NT2/D1 (cell line): ENCODE data around the gene IMPA2.

ENCODE experiments used
- DNase-seq: peaks from one replicate; pipeline ENCODE4 v3.0.0-alpha.2; 2011; ENCODE audit warnings: low read depth, low spot score
- H3K27me3 ChIP-seq: 2 replicates; pipeline ENCODE4 v1.6.0; 2011; ENCODE audit warnings: mild to moderate bottlenecking; ENCODE audit not compliant: insufficient read length, insufficient read depth
- H3K36me3 ChIP-seq: 2 replicates; pipeline ENCODE4 v1.6.1; 2011; ENCODE audit warnings: mild to moderate bottlenecking, low read length, mixed read lengths; ENCODE audit not compliant: insufficient read depth, insufficient read length
- H3K4me1 ChIP-seq: 2 replicates; pipeline ENCODE4 v1.5.1; 2011; ENCODE audit not compliant: insufficient read depth, insufficient read length
- H3K4me3 ChIP-seq: 2 replicates; pipeline ENCODE4 v1.5.1; 2011; ENCODE audit warnings: low read depth; ENCODE audit not compliant: insufficient read length
- H3K9ac ChIP-seq: 2 replicates; pipeline ENCODE4 v1.6.0; 2011; ENCODE audit warnings: low read depth; ENCODE audit not compliant: insufficient read length
- H3K9me3 ChIP-seq: 2 replicates; pipeline ENCODE4 v1.5.1; 2011; ENCODE audit warnings: mild to moderate bottlenecking, low read length; ENCODE audit not compliant: insufficient read depth
- SUZ12 ChIP-seq: IDR thresholded peaks from 2 replicates; pipeline ENCODE4 v1.6.1; 2011; ENCODE audit not compliant: insufficient read length, insufficient read depth; ENCODE audit errors: extremely low read depth
- YY1 ChIP-seq: IDR thresholded peaks from 2 replicates; pipeline ENCODE4 v1.6.1; 2011; ENCODE audit not compliant: insufficient read length, insufficient read depth
- ZNF274 ChIP-seq: IDR thresholded peaks from 2 replicates; pipeline ENCODE4 v1.6.1; 2011; ENCODE audit warnings: mild to moderate bottlenecking, low read depth, low read length

The IMPA2 gene

DNA sequence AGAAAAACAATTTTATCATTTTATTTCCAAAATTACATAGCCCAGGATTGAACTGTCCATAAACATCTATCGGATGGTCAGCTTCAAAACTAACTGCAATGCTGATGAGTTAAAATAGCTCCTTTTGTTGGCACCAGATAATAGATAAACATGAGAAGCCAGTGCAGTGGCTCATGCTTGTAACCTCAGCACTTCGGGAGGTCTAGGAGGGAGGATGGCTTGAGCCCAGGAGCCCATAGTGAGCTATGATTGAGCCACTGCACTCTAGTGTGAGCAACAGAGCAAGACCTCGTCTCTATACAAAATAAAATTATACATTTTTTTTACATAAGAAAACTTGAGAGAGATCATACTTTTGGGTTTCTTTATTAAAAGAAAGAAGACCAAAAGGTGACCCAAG lies 34.6 kb upstream of the IMPA2 start:
- H3K36me3 ChIP-seq, result no peaks in the 10 kb centered on the region
- H3K4me3 ChIP-seq, result no peak overlapping the region
- H3K4me1 ChIP-seq, result peaks cover 5% of the 10 kb centered on the region
- no peak for DNase-seq
- H3K9ac ChIP-seq, result no peak overlapping the region
- TF ChIP-seq YY1, result no peak
- TF ChIP-seq ZNF274, result no peak
- TF ChIP-seq SUZ12, result no peak
- H3K27me3 ChIP-seq, result no peaks in the 10 kb centered on the region
- no peaks in the 10 kb centered on the region for H3K9me3 ChIP-seq

DNA sequence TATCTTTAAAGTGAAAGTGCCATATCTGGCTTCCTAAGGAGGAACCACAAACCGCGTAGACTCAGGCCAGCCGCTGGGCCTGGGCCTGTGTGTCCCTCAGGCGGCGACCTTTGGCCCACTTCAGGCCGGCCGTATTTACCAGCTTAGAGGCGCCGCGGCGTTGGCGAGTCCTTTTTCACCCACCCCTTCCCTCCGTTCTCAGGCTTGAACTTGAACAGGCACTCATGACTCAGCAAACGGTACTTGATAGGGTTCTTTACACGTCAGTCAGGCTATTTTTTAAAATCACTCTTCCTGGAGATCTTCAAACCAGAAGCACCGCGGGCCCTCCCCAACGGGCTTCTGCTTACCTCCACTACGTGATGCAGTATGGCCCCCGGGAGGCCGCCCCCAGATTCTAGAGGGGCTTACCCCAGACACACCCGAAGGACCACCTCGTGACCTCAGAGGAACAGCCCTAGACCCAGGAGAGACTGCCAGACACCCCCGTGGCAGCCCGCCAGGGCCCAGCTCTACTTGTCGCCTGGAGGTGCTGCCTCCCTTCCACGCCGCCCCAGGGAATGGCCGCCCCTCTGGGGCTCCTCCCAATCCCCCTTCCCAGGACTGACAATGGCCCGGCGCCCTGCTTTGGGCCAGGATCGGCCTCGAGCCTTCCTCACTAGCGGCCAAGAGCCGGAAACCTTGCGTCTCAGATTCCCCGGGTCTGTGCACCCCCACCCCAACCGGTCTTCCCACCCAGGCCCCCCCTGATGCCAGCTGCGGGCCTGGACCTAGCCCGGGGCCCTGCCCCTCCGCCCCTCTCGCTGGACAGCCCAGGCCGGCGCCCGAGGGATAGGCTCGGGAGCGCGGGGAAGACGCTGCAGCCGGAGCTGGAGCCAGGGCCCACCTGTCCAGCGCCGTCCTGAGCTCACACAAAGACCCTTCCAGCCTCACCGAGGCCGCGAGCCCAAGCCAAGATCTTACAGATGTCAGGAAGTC lies 33.8 kb upstream of the IMPA2 start:
- H3K9me3 ChIP-seq, result no peaks in the 10 kb centered on the region
- H3K4me3 ChIP-seq, result peak overlapping the region; percentile 57
- H3K27me3 ChIP-seq, result no peaks in the 10 kb centered on the region
- H3K9ac ChIP-seq, result peak overlapping the region; percentile 83
- no peaks in the 10 kb centered on the region for H3K36me3 ChIP-seq
- peak; percentile 55 for DNase-seq
- peaks cover 5% of the 10 kb centered on the region for H3K4me1 ChIP-seq
- TF ChIP-seq ZNF274 (no peak), SUZ12 (no peak), YY1 (no peak)

- no peak overlapping the region for H3K4me3 ChIP-seq
- peaks cover 5% of the 10 kb centered on the region for H3K4me1 ChIP-seq
- no peak overlapping the region for H3K9ac ChIP-seq
- no peaks in the 10 kb centered on the region for H3K9me3 ChIP-seq
- no peaks in the 10 kb centered on the region for H3K36me3 ChIP-seq
- TF ChIP-seq SUZ12, result no peak
- DNase-seq, result no peak
- H3K27me3 ChIP-seq, result no peaks in the 10 kb centered on the region
These were observed 32.3 kb upstream of the IMPA2 start for GRCh38 chr18:11948852-11949523.

DNA sequence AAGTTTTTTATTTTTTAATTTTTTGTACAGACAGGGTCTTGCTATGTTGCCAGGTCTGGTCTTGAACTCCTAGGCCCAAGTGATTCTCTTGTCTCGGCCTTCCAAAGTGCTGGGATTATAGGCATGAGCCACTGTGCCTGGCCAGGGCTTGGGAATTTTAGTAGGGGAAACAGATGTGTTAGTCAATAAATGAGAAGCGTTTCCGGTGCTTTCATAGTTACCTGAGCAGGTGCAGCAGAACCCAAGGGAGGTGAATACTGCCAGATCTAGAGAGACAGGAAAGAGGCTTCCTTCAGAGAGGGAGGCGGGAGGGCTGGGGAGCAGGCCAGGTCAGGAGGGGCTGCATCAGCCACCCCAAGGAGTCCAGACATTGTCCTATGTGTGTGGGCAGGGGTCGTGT lies 30.5 kb upstream of the IMPA2 start:
- no peak for DNase-seq
- Histone ChIP-seq H3K9ac (no peak overlapping the region), H3K4me1 (peaks cover 5% of the 10 kb centered on the region), H3K4me3 (no peak overlapping the region), H3K27me3 (no peaks in the 10 kb centered on the region), H3K9me3 (no peaks in the 10 kb centered on the region), H3K36me3 (no peaks in the 10 kb centered on the region)
- TF ChIP-seq SUZ12, result no peak
- no peak for TF ChIP-seq YY1

DNA sequence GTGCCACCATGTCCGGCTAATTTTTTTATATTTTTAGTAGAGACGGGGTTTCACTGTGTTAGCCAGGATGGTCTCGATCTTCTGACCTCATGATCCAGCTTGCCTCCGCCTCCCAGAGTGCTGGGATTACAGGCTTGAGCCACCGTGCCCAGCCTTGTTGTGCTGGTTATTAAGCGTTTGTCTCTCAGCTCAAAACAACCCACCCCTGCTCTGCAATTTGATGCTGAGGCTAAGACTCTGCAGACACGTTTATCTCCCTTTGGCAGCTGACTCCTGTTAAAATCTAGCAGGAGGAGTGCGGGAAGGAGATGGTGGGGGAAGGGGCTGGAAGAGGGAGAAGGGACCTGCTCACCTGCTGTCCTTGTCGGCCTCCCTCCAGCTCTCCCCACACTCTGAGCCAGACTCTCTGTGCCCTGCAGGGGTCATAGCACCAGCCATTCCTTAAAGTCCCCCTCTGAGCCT lies 29.9 kb upstream of the IMPA2 start:
- Histone ChIP-seq H3K4me1 (peaks cover 5% of the 10 kb centered on the region), H3K9me3 (peaks cover 2% of the 10 kb centered on the region; the same call in 1 of the 2 replicates), H3K4me3 (no peak overlapping the region), H3K36me3 (no peaks in the 10 kb centered on the region), H3K9ac (no peak overlapping the region), H3K27me3 (no peaks in the 10 kb centered on the region)
- no peak for TF ChIP-seq SUZ12
- no peak for TF ChIP-seq ZNF274
- TF ChIP-seq YY1, result no peak
- no peak for DNase-seq

- H3K36me3 ChIP-seq, result no peaks in the 10 kb centered on the region
- H3K4me3 ChIP-seq, result no peak overlapping the region
- H3K9ac ChIP-seq, result no peak overlapping the region
- peaks cover 19% of the 10 kb centered on the region for H3K9me3 ChIP-seq
- TF ChIP-seq YY1, result no peak
- no peak for TF ChIP-seq SUZ12
- TF ChIP-seq ZNF274, result no peak
- H3K27me3 ChIP-seq, result no peaks in the 10 kb centered on the region
- DNase-seq, result no peak
- peaks cover 5% of the 10 kb centered on the region for H3K4me1 ChIP-seq
These were observed 28.2 kb upstream of the IMPA2 start for GRCh38 chr18:11953113-11953512.

DNA sequence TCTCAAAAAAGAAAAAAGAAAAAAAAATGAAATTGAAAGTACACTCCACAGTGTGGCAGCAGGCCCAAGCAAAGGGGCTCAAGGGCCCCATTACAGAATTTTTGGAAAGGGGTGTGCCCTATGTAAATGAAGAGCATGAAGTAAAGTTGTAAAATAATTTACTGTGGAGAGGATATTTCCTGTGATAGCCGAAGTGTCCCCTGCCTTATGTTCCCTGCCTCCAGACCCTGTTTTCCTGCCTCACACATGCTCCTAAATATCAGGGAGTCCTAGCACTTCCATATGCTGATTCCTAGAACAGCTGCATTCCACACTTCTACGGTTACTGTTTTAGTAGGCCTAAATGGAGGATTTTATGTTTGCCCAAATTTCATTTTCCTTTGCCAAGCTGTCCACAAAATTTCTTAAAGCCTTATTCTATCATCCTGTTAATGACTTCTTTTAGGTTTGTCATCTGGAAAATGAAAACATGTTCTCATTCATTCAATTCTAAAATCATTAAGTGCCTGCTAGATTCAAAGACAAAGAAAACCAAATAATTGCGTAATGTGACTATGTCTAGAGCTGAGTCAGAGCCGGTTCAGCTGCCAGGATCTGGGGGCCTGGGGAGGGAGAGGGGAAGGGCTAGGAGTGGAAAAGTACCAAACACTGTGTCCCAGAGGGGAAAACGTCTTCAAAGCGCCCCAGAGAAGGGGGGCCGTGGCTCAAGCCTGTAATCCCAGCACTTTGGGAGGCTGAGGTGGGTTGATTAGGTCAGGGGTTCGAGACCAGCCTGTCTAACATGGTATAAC lies 25.9 kb upstream of the IMPA2 start:
- Histone ChIP-seq H3K27me3 (no peaks in the 10 kb centered on the region), H3K4me1 (peaks cover 5% of the 10 kb centered on the region), H3K9ac (no peak overlapping the region), H3K36me3 (no peaks in the 10 kb centered on the region), H3K4me3 (no peak overlapping the region), H3K9me3 (peaks cover 23% of the 10 kb centered on the region)
- no peak for TF ChIP-seq ZNF274
- TF ChIP-seq SUZ12, result no peak
- no peak for TF ChIP-seq YY1
- no peak for DNase-seq
